AG04450 (cell line): ENCODE measurements around the gene NFKBIL1. TPM values are rescaled to one million over a fixed set of nuclear protein-coding genes. Genes with fewer than 3 reads are reported as not detected.

Experiments
- CTCF ChIA-PET: fragments of 300-600, 350-600 bp; formaldehyde crosslinking; extraction: SDS; loops from one replicate; lab custom pipeline; 2022; ENCODE audit warnings: antibody characterized with exemption, inconsistent platforms; lab: Charles Lee
- POLR2A ChIA-PET: fragments of 350-600 bp; formaldehyde crosslinking; extraction: SDS; loops from one replicate; lab custom pipeline; 2021; ENCODE audit warnings: antibody characterized with exemption, inconsistent platforms; lab: Yijun Ruan, JAX
- DNase-seq: peaks from one replicate; pipeline ENCODE4 v3.0.0-alpha.2; 2011; ENCODE audit warnings: low read depth, low spot score
- H3K27ac ChIP-seq: one replicate; pipeline ENCODE4 v1.5.1; 2012; ENCODE audit warnings: low read depth, low read length, control low read depth
- H3K27me3 ChIP-seq: one replicate; pipeline ENCODE4 v1.6.0; 2012; ENCODE audit warnings: low read length; ENCODE audit not compliant: control insufficient read depth, insufficient read depth
- H3K4me3 ChIP-seq: 2 replicates; pipeline ENCODE4 v1.5.1; 2011; ENCODE audit warnings: mild to moderate bottlenecking, low read depth, low read length, control low read depth
- H3K9me3 ChIP-seq: 2 replicates; pipeline ENCODE4 v1.5.1; 2012; ENCODE audit warnings: low read length; ENCODE audit not compliant: control insufficient read depth, insufficient read depth
- CTCF ChIP-seq: IDR thresholded peaks from 2 replicates; pipeline ENCODE4 v1.5.1; 2011; ENCODE audit warnings: low read depth, low read length, control low read depth, inconsistent platforms
- polyA plus RNA-seq: library from polyadenylated mRNA; depleted of rRNA; stranded (reverse); fragments of >200 nt; gene quantifications from 2 replicates; pipeline ENCODE4 v1.2.3, GENCODE V29; 2011

The NFKBIL1 gene
- polyA plus RNA-seq, 1 experiment: 5.1 TPM

- no peak for DNase-seq
- POLR2A ChIA-PET: interaction anchor here (0.5 to 2.2 kb wide), 5 partner anchors 9 to 79 kb away, joined by 3 to 12 read pairs (median 4); partner anchors contain the start of gene MCCD1
- CTCF ChIA-PET: interaction anchor here (0.6 to 14.1 kb wide), 5 partner anchors 24 to 120 kb away, joined by 4 to 388 read pairs (median 6); partner anchors contain the start of genes C6orf47 and NCR3
- H3K4me3 ChIP-seq: peak overlapping the region; percentile 92
- no peak overlapping the region for H3K27ac ChIP-seq
- H3K9me3 ChIP-seq: no peaks in the 10 kb centered on the region
- TF ChIP-seq CTCF: no peak
- no peaks in the 10 kb centered on the region for H3K27me3 ChIP-seq
Measured at GRCh38 chr6:31540640-31541039, 6.8 kb upstream of the NFKBIL1 start.

GRCh38 chr6:31541059-31541657, 6.2 kb upstream of the NFKBIL1 start:
- Histone ChIP-seq H3K4me3 (peak overlapping the region; percentile 92), H3K27ac (peak overlapping the region; percentile 95), H3K9me3 (no peaks in the 10 kb centered on the region), H3K27me3 (no peaks in the 10 kb centered on the region)
- ChIA-PET CTCF (interaction anchor here (0.6 to 14.1 kb wide), 5 partner anchors 39 to 120 kb away, joined by 4 to 388 read pairs (median 6); partner anchors contain the start of genes C6orf47 and NCR3), POLR2A (interaction anchor here (0.5 to 2.2 kb wide), 9 partner anchors 9 to 79 kb away, joined by 3 to 24 read pairs (median 4); partner anchors contain the start of gene MCCD1)
- TF ChIP-seq CTCF: no peak
- no peak for DNase-seq

- Histone ChIP-seq H3K4me3 (peak within 1 kb of the TSS; percentile 92), H3K9me3 (no peaks in the 10 kb centered on the region), H3K27ac (peak within 1 kb of the TSS; percentile 95), H3K27me3 (no peaks in the 10 kb centered on the region)
- peak; percentile 93 for DNase-seq
- POLR2A ChIA-PET: interaction anchor here (1.0 to 2.2 kb wide), 8 partner anchors 10 to 79 kb away, joined by 3 to 24 read pairs (median 5); partner anchors contain the start of gene MCCD1
- TF ChIP-seq CTCF: no peak
- CTCF ChIA-PET: interaction anchor here (0.7 to 14.1 kb wide), 5 partner anchors 39 to 863 kb away, joined by 3 to 388 read pairs (median 5); partner anchors contain the start of gene NCR3
Measured at GRCh38 chr6:31541658-31542521, 5.5 kb upstream of the NFKBIL1 start, which contains the start of gene DDX39B. Gene DDX39B, minus strand, starts transcription at chr6:31542003. Its CDS starts 1,471 bp downstream, at chr6:31540532.

- no peak overlapping the region for H3K27ac ChIP-seq
- POLR2A ChIA-PET: no interaction called here
- H3K9me3 ChIP-seq: peaks cover 3% of the 10 kb centered on the region; the same call in 1 of the 2 replicates
- no peak overlapping the region for H3K4me3 ChIP-seq
- CTCF ChIA-PET: interaction anchor here (1.0 to 14.1 kb wide), 2 partner anchors 37 to 54 kb away, joined by 4 to 388 read pairs; partner anchors contain the start of gene NCR3
- H3K27me3 ChIP-seq: no peaks in the 10 kb centered on the region
- DNase-seq: no peak
- no peak for TF ChIP-seq CTCF
Measured at GRCh38 chr6:31543639-31544038, 3.8 kb upstream of the NFKBIL1 start.
